ENCODE measurements around the gene PDS5A. TPM values are rescaled to one million over a fixed set of nuclear protein-coding genes. Genes with fewer than 3 reads are reported as not detected.

PDS5A gene
- total and polyA plus RNA-seq, 2 of the 13 experiments (the other 11 are each of a cell fraction or from before 2014, with no cell fraction given): 31.8 to 57.0 TPM

GRCh38 chr4:39977489-39978377 is at the start of gene PDS5A (continued):
- TF ChIP-seq FOXP1 (IDR thresholded peaks at IDR 0.05) (no peak), FOXP1 (CRISPR knock-in tag; IDR thresholded peaks at IDR 0.05) (no peak), ZNF550 (CRISPR knock-in tag; IDR thresholded peaks at IDR 0.05; ENCODE audit: borderline replicate concordance) (no peak), GTF3A (CRISPR knock-in tag; conservative IDR thresholded peaks at IDR 0.05) (no peak), NFAT5 (CRISPR knock-in tag; IDR thresholded peaks at IDR 0.05) (0 out of 2 replicates have a peak, but pooled peaks have one; percentile 52), DMAP1 (CRISPR knock-in tag; IDR thresholded peaks at IDR 0.05) (0 out of 2 replicates have a peak, but pooled peaks have one; percentile 55), IRF1 (CRISPR knock-in tag; IDR thresholded peaks at IDR 0.05; ENCODE audit: low read depth) (no peak), FOXA1 (IDR thresholded peaks at IDR 0.05) (no peak), FOXA1 (CRISPR knock-in tag; IDR thresholded peaks at IDR 0.05) (peak; percentile 71), ZFP91 (CRISPR knock-in tag; IDR thresholded peaks at IDR 0.05; ENCODE audit: borderline replicate concordance) (peak; percentile 74), PCBP1 (IDR thresholded peaks at IDR 0.05; ENCODE audit: borderline replicate concordance, low read depth, low read length) (no peak), ZNF800 (CRISPR knock-in tag; IDR thresholded peaks at IDR 0.05) (0 out of 2 replicates have a peak, but pooled peaks have one; percentile 39), ZMAT5 (CRISPR knock-in tag; IDR thresholded peaks at IDR 0.05; ENCODE audit: borderline replicate concordance, low read depth) (no peak), CTCF (CRISPR knock-in tag; IDR thresholded peaks at IDR 0.05) (peak; percentile 83), ZBTB21 (CRISPR knock-in tag; IDR thresholded peaks at IDR 0.05) (0 out of 2 replicates have a peak, but pooled peaks have one; percentile 32), MAFF (IDR thresholded peaks at IDR 0.05; ENCODE audit: low read depth, low read length) (no peak), MTF2 (CRISPR knock-in tag; IDR thresholded peaks at IDR 0.05; ENCODE audit: borderline replicate concordance) (peak; percentile 59; the same call in 1 of the 2 replicates)

Data from HepG2 (cell line).